Panc1 (cell line): ENCODE data around the gene SPC25. TPM values are rescaled to one million over a fixed set of nuclear protein-coding genes. Genes with fewer than 3 reads are reported as not detected.

Experiments
- ATAC-seq: fragments of 200-7000 bp; cut with Tn5 transposase; 2 replicates; pipeline ENCODE4 v1.9.1; 2020; ENCODE audit warnings: mild to moderate bottlenecking, moderate library complexity
- BruUV-seq: library from RNA; stranded (reverse); fragments of 400-500 nt; replicated peaks from 2 replicates; lab custom pipeline; 2021; lab: Mats Ljungman, UMichigan
- CTCF ChIA-PET: fragments of 300-600 bp; sonication (Branson Sonifier 250); formaldehyde crosslinking; loops from one replicate; lab custom pipeline; 2022; ENCODE audit warnings: antibody characterized with exemption; lab: Charles Lee
- POLR2A ChIA-PET: fragments of 300-600 bp; sonication (Branson Sonifier 250); formaldehyde crosslinking; loops from one replicate; lab custom pipeline; 2022; ENCODE audit warnings: antibody characterized with exemption; lab: Charles Lee
- DNase-seq: peaks from one replicate; pipeline ENCODE4 v3.0.0-alpha.2; 2010; ENCODE audit warnings: low read depth, low spot score
- H3K27ac ChIP-seq: 2 replicates; pipeline ENCODE4 v1.5.1; 2011; ENCODE audit warnings: mild to moderate bottlenecking, low read length, inconsistent platforms
- H3K27me3 ChIP-seq: fragments of 200-500 bp; sonication (Bioruptor generic); 2 replicates; pipeline ENCODE4 v1.6.0; 2014; ENCODE audit warnings: low read length, inconsistent platforms; ENCODE audit not compliant: control insufficient read depth, insufficient read depth
- H3K36me3 ChIP-seq: fragments of 200-500 bp; sonication (Bioruptor generic); 2 replicates; pipeline ENCODE4 v1.5.1; 2014; ENCODE audit warnings: inconsistent platforms, mild to moderate bottlenecking, low read length, moderate library complexity; ENCODE audit not compliant: control insufficient read depth, insufficient read depth
- H3K4me1 ChIP-seq: 2 replicates; pipeline ENCODE4 v1.5.1; 2011; ENCODE audit warnings: inconsistent platforms, mild to moderate bottlenecking, low read length, moderate library complexity; ENCODE audit not compliant: control insufficient read depth, insufficient read depth
- H3K4me3 ChIP-seq, 2 experiments: 2 replicates each; pipeline ENCODE4 v1.5.1; 2011 to 2012; ENCODE audit warnings: low read depth in 2 of 2, low read length in 2 of 2, mild to moderate bottlenecking in 2 of 2, inconsistent platforms in 1 of 2, moderate library complexity in 1 of 2
- H3K9me3 ChIP-seq: fragments of 200-500 bp; sonication (Bioruptor generic); 2 replicates; pipeline ENCODE4 v1.5.1; 2014; ENCODE audit warnings: low read depth, mild to moderate bottlenecking, inconsistent platforms, low read length, moderate library complexity; ENCODE audit not compliant: control insufficient read depth, insufficient read depth
- POLR2AphosphoS5 ChIP-seq: IDR thresholded peaks from 2 replicates; pipeline ENCODE4 v1.6.1; 2012; ENCODE audit warnings: mild to moderate bottlenecking, low read depth, low read length, moderate library complexity
- REST ChIP-seq, 2 experiments: IDR thresholded peaks; 2 replicates each; pipeline ENCODE4 v1.6.1; 2011 to 2012; ENCODE audit warnings: low read depth in 2 of 2, control low read depth in 1 of 2, low read length in 1 of 2, mild to moderate bottlenecking in 1 of 2, moderate library complexity in 1 of 2; ENCODE audit not compliant: insufficient read depth in 1 of 2
- SIN3A ChIP-seq: IDR thresholded peaks from 2 replicates; pipeline ENCODE4 v1.6.1; 2012; ENCODE audit warnings: low read depth, mild to moderate bottlenecking, low read length, moderate library complexity, borderline replicate concordance; ENCODE audit not compliant: insufficient read depth
- TCF7L2 ChIP-seq: IDR thresholded peaks from 2 replicates; pipeline ENCODE4 v1.6.1; 2011; ENCODE audit warnings: mild to moderate bottlenecking, low read depth, low read length, inconsistent platforms
- in situ Hi-C: cut with HindIII; loops from 2 replicates; pipeline ENCODE4 v1.10.0; 2016; ENCODE audit warnings: low sequenced_read_pairs, low pct_unique_long_range_greater_than_20kb
- intact Hi-C: fragments of 100-400 bp; cut with micrococcal nuclease; formaldehyde crosslinking; loops from one replicate; pipeline ENCODE4 v1.10.0; 2022; ENCODE audit not compliant: unreplicated experiment
- total RNA-seq: library from RNA; stranded (reverse); gene quantifications from one replicate; pipeline ENCODE4 v1.2.1, GENCODE V29; 2021; ENCODE audit not compliant: unreplicated experiment
- TF ChIP-seq, protein P1 (sequence below): fragments of 450-650 bp; IDR thresholded peaks from 2 replicates; pipeline ENCODE4 v1.5.1; 2017; ENCODE audit warnings: mild to moderate bottlenecking

SPC25 gene
- total RNA-seq, 1 experiment from 2014 or later = 21.1 TPM

DNA sequence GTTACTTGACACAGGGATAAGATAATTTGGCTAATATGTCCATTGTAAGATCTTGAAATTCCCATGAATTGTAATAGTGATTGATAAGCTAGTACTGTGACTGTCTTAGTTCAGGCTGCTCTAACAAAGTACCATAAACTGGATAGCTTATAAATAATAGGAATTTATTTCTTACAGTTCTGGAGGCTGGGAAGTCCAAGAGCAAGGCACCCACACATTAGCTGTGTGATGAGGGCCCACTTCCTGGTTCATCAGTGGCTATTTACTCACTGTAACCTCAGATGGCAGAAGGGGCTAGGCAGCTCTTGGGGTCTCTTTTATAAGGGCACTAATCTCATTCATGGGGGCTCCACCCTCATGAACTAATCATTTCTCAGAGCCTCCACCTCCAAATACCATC, 59.3 kb downstream of the SPC25 start:
- H3K4me1 ChIP-seq = no peaks in the 10 kb centered on the region
- ATAC-seq (no peak), DNase-seq (no peak)
- CTCF ChIA-PET = no interaction called here
- H3K27me3 ChIP-seq = peaks cover 4% of the 10 kb centered on the region
- no peak overlapping the region for H3K4me3 ChIP-seq
- H3K9me3 ChIP-seq = no peaks in the 10 kb centered on the region
- no peaks in the 10 kb centered on the region for H3K36me3 ChIP-seq
- no TSS peak for BruUV-seq
- POLR2A ChIA-PET = no interaction called here
- intact Hi-C loops = no loop called here
- TF ChIP-seq, protein P1, sequence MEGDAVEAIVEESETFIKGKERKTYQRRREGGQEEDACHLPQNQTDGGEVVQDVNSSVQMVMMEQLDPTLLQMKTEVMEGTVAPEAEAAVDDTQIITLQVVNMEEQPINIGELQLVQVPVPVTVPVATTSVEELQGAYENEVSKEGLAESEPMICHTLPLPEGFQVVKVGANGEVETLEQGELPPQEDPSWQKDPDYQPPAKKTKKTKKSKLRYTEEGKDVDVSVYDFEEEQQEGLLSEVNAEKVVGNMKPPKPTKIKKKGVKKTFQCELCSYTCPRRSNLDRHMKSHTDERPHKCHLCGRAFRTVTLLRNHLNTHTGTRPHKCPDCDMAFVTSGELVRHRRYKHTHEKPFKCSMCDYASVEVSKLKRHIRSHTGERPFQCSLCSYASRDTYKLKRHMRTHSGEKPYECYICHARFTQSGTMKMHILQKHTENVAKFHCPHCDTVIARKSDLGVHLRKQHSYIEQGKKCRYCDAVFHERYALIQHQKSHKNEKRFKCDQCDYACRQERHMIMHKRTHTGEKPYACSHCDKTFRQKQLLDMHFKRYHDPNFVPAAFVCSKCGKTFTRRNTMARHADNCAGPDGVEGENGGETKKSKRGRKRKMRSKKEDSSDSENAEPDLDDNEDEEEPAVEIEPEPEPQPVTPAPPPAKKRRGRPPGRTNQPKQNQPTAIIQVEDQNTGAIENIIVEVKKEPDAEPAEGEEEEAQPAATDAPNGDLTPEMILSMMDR = no peak
- TF ChIP-seq REST (IDR thresholded peaks at IDR 0.05; ENCODE audit: insufficient read depth in 1 of 2, low read depth in 2 of 2, low read length in 1 of 2) (no peak), POLR2AphosphoS5 (no peak), TCF7L2 (no peak), SIN3A (no peak)
- H3K27ac ChIP-seq = no peak overlapping the region
- in situ Hi-C loops = no loop called here

DNA sequence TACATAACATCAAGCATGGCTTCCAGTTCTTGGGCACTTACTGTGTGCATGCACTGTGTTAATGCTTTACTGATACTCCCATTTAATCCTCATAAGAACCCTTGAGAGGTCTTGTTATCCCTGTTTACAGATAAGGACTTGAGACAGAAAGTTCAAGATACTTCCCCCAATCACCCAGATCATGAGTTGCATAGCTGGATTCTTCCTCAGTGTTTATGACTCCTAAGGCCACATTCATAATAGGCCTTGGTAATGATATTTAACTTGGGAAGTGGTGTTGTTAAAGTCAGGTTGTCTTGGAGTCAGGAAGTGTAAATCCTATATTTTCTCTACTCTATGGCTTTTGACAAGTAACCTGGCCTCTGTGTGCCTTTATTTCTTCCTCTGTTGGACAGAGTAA, 65.1 kb downstream of the SPC25 start:
- ATAC-seq (no peak), DNase-seq (no peak)
- Histone ChIP-seq H3K9me3 (no peaks in the 10 kb centered on the region), H3K36me3 (no peaks in the 10 kb centered on the region), H3K27ac (no peak overlapping the region), H3K4me1 (no peaks in the 10 kb centered on the region), H3K27me3 (peaks cover 2% of the 10 kb centered on the region; the same call in 1 of the 2 replicates), H3K4me3 (no peak overlapping the region)
- ChIA-PET POLR2A (no interaction called here), CTCF (no interaction called here)
- TF ChIP-seq REST (IDR thresholded peaks at IDR 0.05; ENCODE audit: insufficient read depth in 1 of 2, low read depth in 2 of 2, low read length in 1 of 2) = no peak
- TF ChIP-seq POLR2AphosphoS5 = no peak
- no peak for TF ChIP-seq TCF7L2
- no peak for TF ChIP-seq SIN3A
- TF ChIP-seq, protein P1 = no peak
- intact Hi-C loops = no loop called here
- in situ Hi-C loops = no loop called here
- BruUV-seq = no TSS peak
